AG04450 (cell line): ENCODE measurements around the gene HOXA13. TPM values are rescaled to one million over a fixed set of nuclear protein-coding genes. Genes with fewer than 3 reads are reported as not detected.

Source experiments
- CTCF ChIA-PET: fragments of 300-600, 350-600 bp; formaldehyde crosslinking; extraction: SDS; loops from one replicate; lab custom pipeline; 2022; ENCODE audit warnings: antibody characterized with exemption, inconsistent platforms; lab: Charles Lee
- POLR2A ChIA-PET: fragments of 350-600 bp; formaldehyde crosslinking; extraction: SDS; loops from one replicate; lab custom pipeline; 2021; ENCODE audit warnings: antibody characterized with exemption, inconsistent platforms; lab: Yijun Ruan, JAX
- DNase-seq: peaks from one replicate; pipeline ENCODE4 v3.0.0-alpha.2; 2011; ENCODE audit warnings: low read depth, low spot score
- H3K27ac ChIP-seq: one replicate; pipeline ENCODE4 v1.5.1; 2012; ENCODE audit warnings: low read depth, low read length, control low read depth
- H3K27me3 ChIP-seq: one replicate; pipeline ENCODE4 v1.6.0; 2012; ENCODE audit warnings: low read length; ENCODE audit not compliant: control insufficient read depth, insufficient read depth
- H3K4me3 ChIP-seq: 2 replicates; pipeline ENCODE4 v1.5.1; 2011; ENCODE audit warnings: mild to moderate bottlenecking, low read depth, low read length, control low read depth
- H3K9me3 ChIP-seq: 2 replicates; pipeline ENCODE4 v1.5.1; 2012; ENCODE audit warnings: low read length; ENCODE audit not compliant: control insufficient read depth, insufficient read depth
- CTCF ChIP-seq: IDR thresholded peaks from 2 replicates; pipeline ENCODE4 v1.5.1; 2011; ENCODE audit warnings: low read depth, low read length, control low read depth, inconsistent platforms
- polyA plus RNA-seq: library from polyadenylated mRNA; depleted of rRNA; stranded (reverse); fragments of >200 nt; gene quantifications from 2 replicates; pipeline ENCODE4 v1.2.3, GENCODE V29; 2011

HOXA13 gene
- polyA plus RNA-seq, 1 experiment, result not detected

- POLR2A ChIA-PET, result no interaction called here
- Histone ChIP-seq H3K27me3 (peaks cover 88% of the 10 kb centered on the region), H3K27ac (no peak within 1 kb of the TSS), H3K9me3 (peaks cover 11% of the 10 kb centered on the region; the same call in 1 of the 2 replicates), H3K4me3 (peak within 1 kb of the TSS; percentile 25)
- DNase-seq, result no peak
- no peak for TF ChIP-seq CTCF
- CTCF ChIA-PET, result interaction anchor here (0.6 to 4.2 kb wide), 3 partner anchors 13 to 1281 kb away, joined by 3 to 17 read pairs (median 3); no protein-coding TSS in a partner anchor
These were observed 25.7 kb downstream of the HOXA13 start, which contains the start of gene HOXA10 for GRCh38 chr7:27173956-27174873. Gene HOXA10 (minus strand): TSS chr7:27174320. CDS start chr7:27174306, 14 bp downstream.

- Histone ChIP-seq H3K9me3 (peaks cover 16% of the 10 kb centered on the region; the same call in 1 of the 2 replicates), H3K27ac (no peak overlapping the region), H3K4me3 (peak overlapping the region; percentile 25; the same call in 1 of the 2 replicates), H3K27me3 (peaks cover 89% of the 10 kb centered on the region)
- ChIA-PET CTCF (interaction anchor here (1.0 to 1.3 kb wide), 2 partner anchors 11 to 1280 kb away, joined by 3 to 5 read pairs; no protein-coding TSS in a partner anchor), POLR2A (no interaction called here)
- DNase-seq, result no peak
- no peak for TF ChIP-seq CTCF
These were observed 26.4 kb downstream of the HOXA13 start for GRCh38 chr7:27173511-27173955.

- ChIA-PET POLR2A (no interaction called here), CTCF (interaction anchor here (0.6 to 1.3 kb wide), 3 partner anchors 10 to 1280 kb away, joined by 3 to 5 read pairs (median 3); no protein-coding TSS in a partner anchor)
- H3K4me3 ChIP-seq, result peak overlapping the region; percentile 25
- DNase-seq, result no peak
- H3K27ac ChIP-seq, result no peak overlapping the region
- H3K9me3 ChIP-seq, result peaks cover 20% of the 10 kb centered on the region; the same call in 1 of the 2 replicates
- H3K27me3 ChIP-seq, result peaks cover 91% of the 10 kb centered on the region
- no peak for TF ChIP-seq CTCF
These were observed 26.9 kb downstream of the HOXA13 start for GRCh38 chr7:27172823-27173510.

GRCh38 chr7:27172315-27172774 is 27.5 kb downstream of the HOXA13 start:
- ChIA-PET POLR2A (no interaction called here), CTCF (interaction anchor here (0.5 to 3.4 kb wide), 5 partner anchors 7 to 1920 kb away, joined by 3 to 25 read pairs (median 5); no protein-coding TSS in a partner anchor)
- Histone ChIP-seq H3K27ac (no peak overlapping the region), H3K9me3 (peaks cover 20% of the 10 kb centered on the region; the same call in 1 of the 2 replicates), H3K4me3 (no peak overlapping the region), H3K27me3 (peaks cover 91% of the 10 kb centered on the region)
- DNase-seq, result no peak
- TF ChIP-seq CTCF, result no peak
